Colonic mucosa (tissue), 4 donors: ENCODE measurements around the gene SPDYE17. TPM values are rescaled to one million over a fixed set of nuclear protein-coding genes. Genes with fewer than 3 reads are reported as not detected.
"Not testable (repeated sequence)": the region's sequence is repeated elsewhere in the genome, so short reads cannot be mapped to it uniquely, and the experiment has no call there.

Experiments used
- DNase-seq: peaks from one replicate; pipeline ENCODE4 v3.0.0-alpha.2; 2020
- H3K27ac ChIP-seq: fragments of 200-600 bp; one replicate; pipeline ENCODE4 v1.8.0; 2021
- H3K27me3 ChIP-seq: fragments of 200-600 bp; one replicate; pipeline ENCODE4 v1.8.0; 2021
- H3K36me3 ChIP-seq: fragments of 200-600 bp; one replicate; pipeline ENCODE4 v1.8.0; 2021
- H3K4me1 ChIP-seq: fragments of 200-600 bp; one replicate; pipeline ENCODE4 v1.8.0; 2021; ENCODE audit warnings: mild to moderate bottlenecking
- H3K4me3 ChIP-seq: fragments of 200-600 bp; one replicate; pipeline ENCODE4 v1.8.0; 2021
- H3K9ac ChIP-seq, 2 donors: one replicate each; pipeline ENCODE4 v1.7.0; 2013; ENCODE audit warnings: control low read depth in 2 of 2, low read depth in 2 of 2, low read length in 2 of 2
- H3K9me3 ChIP-seq: fragments of 200-600 bp; one replicate; pipeline ENCODE4 v1.8.0; 2021
- CTCF ChIP-seq: fragments of 200-600 bp; IDR thresholded peaks from one replicate; pipeline ENCODE4 v1.8.0; 2022; ENCODE audit warnings: antibody characterized with exemption, mild to moderate bottlenecking
- intact Hi-C: fragments of 100-400 bp; cut with DNase I; formaldehyde crosslinking; loops from one replicate; pipeline ENCODE4 v1.14.1; 2022
- total RNA-seq, 2 donors: library from RNA; stranded (reverse); fragmentation: NEBNext Ultra II Directional in 1 of 2; extraction: Animal tissue kit (Norgen Biotek cat#: 25700) in 1 of 2; gene quantifications; one replicate each; pipeline ENCODE4 v1.2.1, GENCODE V29; 2021
- donor health status: healthy.
- donor health status: DM: no; HTN: no; CAD: no.
- donor health status: DM: no; HTN: no; CAD: no.

SPDYE17 gene
- total RNA-seq, 2 donors from 2014 or later = not detected

- H3K27me3 ChIP-seq, H3K9me3 ChIP-seq, H3K36me3 ChIP-seq, H3K27ac ChIP-seq, intact Hi-C loops, H3K4me3 ChIP-seq, H3K4me1 ChIP-seq, DNase-seq: not testable (repeated sequence)
- peak overlapping the region in 1 of 2 donors; percentile 34 for H3K9ac ChIP-seq
Measured at GRCh38 chr7:77006127-77007110, 25.7 kb downstream of the SPDYE17 start.

- H3K36me3 ChIP-seq, H3K9me3 ChIP-seq, intact Hi-C loops, H3K4me1 ChIP-seq, DNase-seq, H3K27me3 ChIP-seq, H3K4me3 ChIP-seq, H3K27ac ChIP-seq, H3K9ac ChIP-seq: not testable (repeated sequence)
Measured at GRCh38 chr7:77005461-77006057, 26.6 kb downstream of the SPDYE17 start.

- H3K36me3 ChIP-seq, H3K9me3 ChIP-seq: not testable (repeated sequence)
Measured at GRCh38 chr7:77004151-77004550, 28.0 kb downstream of the SPDYE17 start.

GRCh38 chr7:77003241-77003640, 28.9 kb downstream of the SPDYE17 start:
- DNase-seq, H3K27me3 ChIP-seq, H3K9me3 ChIP-seq, H3K4me1 ChIP-seq, H3K36me3 ChIP-seq, H3K27ac ChIP-seq, H3K9ac ChIP-seq, H3K4me3 ChIP-seq, intact Hi-C loops: not testable (repeated sequence)

More at GRCh38 chr7:77004151-77004550, 28.0 kb downstream of the SPDYE17 start:
- H3K4me3 ChIP-seq, H3K27me3 ChIP-seq, H3K27ac ChIP-seq, H3K4me1 ChIP-seq, DNase-seq, intact Hi-C loops, H3K9ac ChIP-seq: not testable (repeated sequence)

DNA sequence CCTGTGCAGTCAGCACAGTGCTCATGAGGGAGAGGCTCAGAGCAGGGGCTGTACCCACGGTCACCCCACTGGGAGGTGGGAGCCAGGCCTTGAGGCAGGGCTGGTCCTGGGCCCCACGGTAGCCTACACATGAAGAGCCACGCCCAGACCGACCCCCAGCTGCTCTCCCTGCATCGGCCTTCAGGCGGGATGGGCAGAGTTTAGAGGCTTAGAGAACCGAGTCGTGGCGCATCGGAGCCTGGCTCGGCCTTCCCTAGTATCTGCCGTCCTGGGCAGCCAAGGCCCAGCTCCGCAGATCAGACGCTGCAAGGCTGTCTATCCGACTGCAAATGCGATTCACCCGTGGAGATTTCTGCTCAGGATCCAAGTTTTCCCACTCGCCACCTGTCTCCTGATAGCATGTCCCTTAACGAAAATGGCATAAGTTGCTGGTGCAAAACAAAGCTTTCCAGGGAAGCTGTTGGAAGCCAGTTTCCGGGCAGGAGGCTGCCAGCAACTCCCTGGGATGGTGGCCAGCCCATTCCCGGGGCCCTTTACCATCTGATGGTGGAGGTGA, 29.4 kb downstream of the SPDYE17 start:
- H3K4me3 ChIP-seq, H3K9me3 ChIP-seq, H3K27ac ChIP-seq, intact Hi-C loops, H3K36me3 ChIP-seq, H3K27me3 ChIP-seq, H3K9ac ChIP-seq, DNase-seq, H3K4me1 ChIP-seq: not testable (repeated sequence)

DNA sequence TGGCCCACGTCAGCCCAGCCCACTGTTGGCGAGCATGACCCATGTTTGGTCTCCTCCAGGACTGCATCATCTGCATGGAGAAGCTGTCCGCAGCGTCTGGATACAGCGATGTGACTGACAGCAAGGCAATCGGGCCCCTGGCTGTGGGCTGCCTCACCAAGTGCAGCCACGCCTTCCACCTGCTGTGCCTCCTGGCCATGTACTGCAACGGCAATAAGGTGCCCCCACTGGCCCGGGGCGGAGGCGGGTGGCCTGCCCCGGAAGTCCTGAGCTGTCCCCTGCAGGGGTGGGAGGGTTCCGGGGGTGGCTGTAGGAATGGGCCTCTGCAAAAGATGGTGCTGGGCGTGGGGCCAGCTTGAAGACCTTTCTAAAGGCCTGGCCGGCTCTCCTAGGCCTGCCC, 30.1 kb downstream of the SPDYE17 start:
- H3K9ac ChIP-seq, H3K4me1 ChIP-seq, H3K27ac ChIP-seq, H3K9me3 ChIP-seq, H3K4me3 ChIP-seq, H3K27me3 ChIP-seq, intact Hi-C loops, DNase-seq, H3K36me3 ChIP-seq: not testable (repeated sequence)

DNA sequence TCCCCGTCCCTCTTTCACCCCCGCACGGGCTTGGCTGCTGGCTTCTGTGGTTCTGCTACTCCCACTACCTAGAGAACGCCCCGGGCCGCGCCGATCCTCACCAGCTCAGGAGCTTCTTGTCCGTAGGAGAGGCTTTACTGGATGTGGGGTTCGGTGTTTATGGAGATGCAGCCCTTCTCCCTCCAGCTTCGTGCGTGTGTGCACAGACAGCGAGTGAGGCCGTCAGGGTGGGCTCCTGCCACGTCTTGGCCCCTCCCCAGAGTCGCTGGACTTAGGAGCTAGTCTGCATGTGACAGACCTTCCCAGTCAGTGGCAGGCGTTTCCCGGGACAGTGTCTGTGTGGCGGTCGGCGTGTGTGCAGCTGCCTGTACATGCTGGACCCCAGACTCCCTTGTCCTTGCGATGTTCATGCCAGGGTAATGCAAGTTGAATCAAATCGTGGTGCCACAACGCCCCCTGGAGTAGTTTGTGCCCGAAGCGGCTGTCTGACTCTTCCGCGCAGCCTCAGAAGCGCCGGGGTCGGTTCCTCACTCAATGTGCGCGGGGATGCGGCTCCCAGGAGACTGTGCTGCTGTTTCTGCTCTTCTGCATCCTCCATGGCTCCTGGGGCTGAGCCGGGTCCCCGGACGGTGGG, 32.6 kb downstream of the SPDYE17 start:
- H3K27ac ChIP-seq, H3K9ac ChIP-seq, H3K36me3 ChIP-seq, H3K9me3 ChIP-seq, H3K4me3 ChIP-seq, H3K4me1 ChIP-seq, H3K27me3 ChIP-seq, DNase-seq: not testable (repeated sequence)
- intact Hi-C loops = loop anchor here (10.0 kb wide), 1 partner anchor 495 kb away; no protein-coding TSS in a partner anchor

DNA sequence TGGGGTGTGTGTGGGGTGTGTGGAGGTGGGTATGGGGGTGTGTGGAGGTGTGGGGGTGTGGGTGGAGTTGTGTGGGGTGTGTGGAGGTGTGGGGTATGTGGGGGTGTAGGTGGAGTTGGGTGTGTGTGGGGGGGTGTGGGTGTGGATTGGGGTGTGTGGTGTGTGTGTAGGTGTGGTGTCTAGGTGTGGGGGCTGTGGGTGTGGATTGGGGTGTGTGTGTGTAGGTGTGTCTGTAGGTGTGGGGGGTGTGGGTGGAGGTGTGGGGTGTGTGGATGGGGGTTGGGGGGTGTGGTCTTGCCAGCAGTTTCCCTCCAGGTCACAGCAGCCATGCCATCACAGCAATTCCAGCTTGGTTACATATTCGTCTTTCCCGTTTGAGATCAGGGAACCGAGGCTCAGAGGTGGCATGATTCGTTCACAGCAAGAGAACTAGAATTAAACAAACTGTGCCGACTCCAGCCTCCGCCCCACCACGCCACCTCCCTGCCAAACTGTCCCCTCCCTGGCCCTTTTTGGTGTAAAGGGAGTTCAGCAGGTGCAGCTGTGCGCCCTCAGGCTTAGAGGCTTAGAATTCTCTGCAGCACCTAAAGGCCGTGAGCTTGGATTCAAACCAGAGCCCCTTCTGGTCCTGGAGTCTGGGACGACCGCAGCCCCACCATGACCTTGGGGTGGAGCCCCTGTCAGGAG, 33.3 kb downstream of the SPDYE17 start:
- DNase-seq, H3K27ac ChIP-seq, H3K4me1 ChIP-seq, H3K9ac ChIP-seq, H3K9me3 ChIP-seq, H3K4me3 ChIP-seq, H3K27me3 ChIP-seq, H3K36me3 ChIP-seq: not testable (repeated sequence)
- intact Hi-C loops = loop anchor here (10.0 kb wide), 1 partner anchor 494 kb away; no protein-coding TSS in a partner anchor

GRCh38 chr7:76998285-76998589, 33.9 kb downstream of the SPDYE17 start:
- H3K36me3 ChIP-seq = no peaks in the 10 kb centered on the region
- H3K27ac ChIP-seq = no peak overlapping the region
- H3K9ac ChIP-seq = no peak overlapping the region
- DNase-seq = no peak
- no peak overlapping the region for H3K4me3 ChIP-seq
- intact Hi-C loops = loop anchor here (10.0 kb wide), 1 partner anchor 493 kb away; no protein-coding TSS in a partner anchor
- TF ChIP-seq CTCF = no peak
- H3K4me1 ChIP-seq = no peaks in the 10 kb centered on the region
- no peaks in the 10 kb centered on the region for H3K27me3 ChIP-seq
- no peaks in the 10 kb centered on the region for H3K9me3 ChIP-seq
